GM19328 (cell line): ENCODE results near the gene RUNX3.
"Not testable (repeated sequence)": the region's sequence is repeated elsewhere in the genome, so short reads cannot be mapped to it uniquely, and the experiment has no call there.

Experiments used
- ATAC-seq: cut with Tn5 transposase; IDR thresholded peaks from one replicate; pipeline ENCODE4 v1.9.1; 2021; ENCODE audit warnings: mild to moderate bottlenecking, moderate library complexity; ENCODE audit not compliant: unreplicated experiment

The RUNX3 gene

GRCh38 chr1:24903011-24903461 is 27.0 kb downstream of the RUNX3 start:
- ATAC-seq, result no peak

DNA sequence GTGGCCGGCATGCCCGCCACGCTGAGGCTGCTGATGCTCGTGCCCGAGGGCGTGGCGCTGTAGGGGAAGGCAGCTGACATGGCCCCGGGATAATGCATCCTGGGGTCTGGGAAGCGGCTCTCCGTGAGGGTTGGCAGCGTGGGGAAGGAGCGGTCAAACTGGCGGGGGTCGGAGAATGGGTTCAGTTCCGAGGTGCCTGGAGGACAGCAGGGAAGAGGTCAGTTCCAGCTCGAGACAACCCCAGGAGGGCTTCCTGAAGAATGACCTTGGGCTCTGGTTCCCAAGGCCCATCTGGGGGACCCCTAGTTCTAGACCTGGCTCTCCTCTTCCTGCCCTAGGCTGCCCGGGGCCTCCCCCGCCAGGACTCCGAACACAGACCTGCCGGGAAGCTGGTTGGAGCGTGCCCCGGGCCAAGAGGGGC is 27.6 kb downstream of the RUNX3 start:
- ATAC-seq, result no peak

- ATAC-seq, result no peak
Observed at GRCh38 chr1:24901791-24902470, 28.1 kb downstream of the RUNX3 start.

DNA sequence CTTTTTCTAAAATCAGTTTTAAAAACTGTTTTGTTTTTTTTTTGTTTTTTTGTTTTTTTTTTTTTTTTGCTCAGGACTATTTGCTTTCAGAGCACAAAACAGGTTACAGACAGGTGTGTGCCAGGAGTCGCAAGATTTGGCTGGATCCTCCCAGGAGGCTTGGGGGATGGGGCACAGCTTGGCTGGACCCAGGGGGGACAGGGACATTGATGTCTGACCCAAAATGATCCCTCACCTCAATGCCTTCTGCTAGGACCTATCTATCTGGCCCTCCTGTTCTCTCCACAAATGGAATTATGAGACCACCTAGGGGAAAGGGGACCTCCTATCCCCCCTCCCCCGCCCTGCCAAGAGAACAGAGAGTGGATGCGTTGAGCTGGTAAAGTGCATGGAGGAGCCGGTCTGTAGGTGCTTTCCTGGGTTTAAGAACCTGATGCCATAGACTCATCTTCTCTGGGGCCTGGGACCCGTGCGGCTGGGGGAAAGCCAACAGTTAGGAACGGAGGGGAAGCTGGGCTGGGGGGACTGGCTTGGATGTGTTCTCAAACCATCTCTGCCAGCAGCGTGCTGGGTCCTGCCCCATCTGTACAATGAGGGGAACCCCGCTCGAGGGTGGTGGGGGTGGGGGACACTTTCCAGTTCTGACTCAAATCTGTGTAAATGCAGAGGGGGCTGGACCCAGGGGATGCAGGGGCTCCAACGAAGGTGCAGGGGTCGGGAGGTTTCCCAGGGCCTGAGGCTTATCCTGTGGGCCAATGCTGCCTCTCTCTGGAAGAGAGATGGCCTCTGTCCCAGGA is 28.9 kb downstream of the RUNX3 start:
- ATAC-seq, result no peak

GRCh38 chr1:24900486-24900849 is 29.6 kb downstream of the RUNX3 start:
- ATAC-seq, result no peak

DNA sequence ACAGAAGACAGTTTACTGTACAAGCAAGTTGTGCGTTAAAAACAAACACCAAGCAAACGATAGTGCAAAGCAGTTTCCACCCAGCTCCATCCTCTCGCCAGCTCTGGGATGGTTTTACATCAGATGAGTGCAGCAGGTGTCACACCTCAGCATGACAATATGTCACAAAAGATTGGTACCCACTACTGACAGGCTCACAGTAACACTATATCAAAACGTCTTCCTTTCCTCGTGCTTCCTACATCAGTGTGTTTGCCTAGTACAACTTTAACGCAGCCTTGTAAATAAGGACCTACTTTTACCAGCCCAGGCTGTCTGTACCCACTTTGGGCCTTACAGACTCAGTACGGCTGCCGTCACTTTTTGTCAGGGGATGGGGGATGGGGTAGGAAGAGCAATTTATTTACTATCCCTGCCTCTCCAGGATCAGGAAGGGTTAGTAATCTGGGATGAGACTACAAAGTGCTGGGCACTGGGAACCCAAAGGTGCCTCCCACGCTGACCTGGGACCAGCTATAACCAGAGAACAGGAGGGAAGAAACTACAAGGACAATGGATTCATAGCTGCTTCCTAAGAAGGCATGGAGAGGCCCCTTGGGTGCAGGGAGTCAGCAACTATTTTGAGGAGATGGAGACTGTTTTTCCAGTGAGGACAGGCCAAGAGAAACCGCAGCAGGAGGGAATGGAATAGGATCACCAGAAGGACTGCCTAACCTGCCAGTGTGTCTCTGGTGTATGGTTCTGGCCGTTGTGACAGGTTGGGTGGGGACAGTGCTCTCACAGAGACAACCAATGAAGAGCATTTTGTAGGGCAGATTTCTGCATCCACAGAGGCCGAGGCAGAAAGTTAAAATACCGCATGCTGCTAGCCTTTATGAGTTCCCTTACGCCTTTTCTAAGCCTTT is 30.2 kb downstream of the RUNX3 start:
- ATAC-seq, result no peak

- no peak for ATAC-seq
Observed at GRCh38 chr1:24898909-24899439, 31.1 kb downstream of the RUNX3 start.

DNA sequence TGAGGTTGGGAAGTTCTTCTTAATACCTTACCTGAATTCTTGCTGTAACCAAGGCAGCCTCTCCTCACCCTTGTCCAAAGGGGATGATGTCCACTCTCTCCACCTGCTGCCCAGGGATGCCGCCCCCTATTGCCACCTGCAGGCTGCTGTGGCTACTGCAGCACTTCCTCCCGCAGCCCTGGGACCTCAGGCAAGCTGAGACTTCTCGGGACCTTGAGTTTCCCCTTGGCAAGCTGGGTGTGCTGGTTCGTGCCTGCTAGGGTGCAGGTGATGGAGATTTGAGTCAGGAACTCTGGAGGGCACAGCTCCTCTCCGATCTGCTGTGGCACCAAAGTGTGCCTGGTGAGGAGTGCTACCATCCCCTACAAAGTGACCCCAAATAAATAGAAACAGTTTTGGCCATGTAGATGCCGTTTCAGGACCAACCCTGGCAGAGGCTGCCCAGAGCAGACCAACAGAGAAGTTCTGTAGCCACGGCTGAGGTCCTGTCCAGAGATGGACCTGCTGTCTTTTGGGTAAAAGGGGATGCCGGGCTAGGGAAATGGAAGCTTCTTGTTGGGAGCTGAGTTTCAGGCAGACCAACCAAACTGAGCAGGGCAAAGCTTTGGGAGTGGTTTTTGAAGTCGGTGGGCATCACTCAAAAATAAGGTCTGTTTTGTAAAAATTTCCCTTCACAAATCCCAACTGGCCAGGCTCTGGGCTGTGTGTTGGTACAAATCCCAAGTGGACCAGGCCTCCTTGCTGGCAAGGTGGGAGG is 31.7 kb downstream of the RUNX3 start:
- no peak for ATAC-seq

DNA sequence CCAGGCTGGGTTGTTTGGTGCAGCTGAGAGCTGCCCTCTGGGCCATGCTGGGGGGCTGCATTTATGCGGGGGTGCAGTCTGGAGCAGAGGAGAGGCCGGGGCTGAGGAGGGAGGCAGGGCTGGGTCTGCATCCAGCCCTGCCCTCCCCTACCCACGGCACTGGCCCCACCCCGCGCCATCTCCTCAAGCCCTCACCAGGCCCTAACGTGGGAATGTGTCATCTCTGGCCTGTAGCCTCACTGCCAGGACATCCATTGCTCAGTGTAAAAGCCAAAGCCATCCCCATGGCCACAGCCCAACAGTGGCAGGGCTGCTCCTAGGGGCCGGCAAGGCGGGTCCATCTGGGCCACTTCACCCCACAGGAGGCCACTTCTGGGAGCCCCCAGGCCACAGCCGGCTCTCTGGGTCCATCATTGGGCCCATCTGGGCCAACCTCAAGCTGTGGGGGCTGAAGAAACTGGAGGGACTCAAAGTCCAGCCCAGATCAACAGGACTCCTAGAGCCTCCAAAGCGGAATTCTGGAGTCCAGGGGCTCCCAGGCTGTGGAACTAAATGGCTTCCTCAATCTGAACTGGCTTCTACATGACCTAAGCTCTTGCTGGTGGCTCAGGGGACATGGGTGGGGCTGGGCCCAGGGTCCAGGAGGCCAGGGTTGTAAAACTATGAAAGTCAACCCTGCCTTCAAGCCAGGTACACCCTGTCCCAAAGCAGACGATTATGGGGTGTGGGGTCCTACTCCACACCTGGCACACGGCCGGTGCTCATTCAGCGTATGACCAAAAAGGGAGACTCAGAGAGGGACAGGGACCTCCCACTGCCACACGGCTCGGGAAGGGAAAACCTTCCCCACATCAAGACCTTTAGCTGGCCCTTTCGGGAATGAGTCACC is 32.6 kb downstream of the RUNX3 start:
- ATAC-seq, result no peak

GRCh38 chr1:24896596-24897262 is 33.3 kb downstream of the RUNX3 start:
- ATAC-seq, result no peak

GRCh38 chr1:24896176-24896575 is 33.9 kb downstream of the RUNX3 start:
- ATAC-seq, result no peak

DNA sequence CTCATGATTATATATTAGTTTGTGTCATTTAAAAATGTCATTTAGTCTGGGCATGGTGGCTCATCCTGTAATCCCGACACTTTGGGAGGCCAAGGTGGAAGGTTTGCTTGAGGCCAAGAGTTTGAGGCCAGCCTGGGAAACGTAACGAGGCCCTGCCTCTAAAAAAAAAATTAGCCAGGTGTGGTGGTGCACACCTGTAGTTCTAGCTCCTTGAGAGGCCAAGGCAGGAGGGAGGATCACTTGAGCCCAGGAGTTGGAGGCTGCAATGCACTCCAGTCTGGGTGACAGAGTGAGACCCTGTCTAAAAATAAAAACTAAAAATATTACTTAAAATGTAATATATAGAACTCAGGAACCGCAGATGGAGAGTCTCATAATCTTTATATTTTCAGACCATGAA is 34.6 kb downstream of the RUNX3 start:
- no peak for ATAC-seq

DNA sequence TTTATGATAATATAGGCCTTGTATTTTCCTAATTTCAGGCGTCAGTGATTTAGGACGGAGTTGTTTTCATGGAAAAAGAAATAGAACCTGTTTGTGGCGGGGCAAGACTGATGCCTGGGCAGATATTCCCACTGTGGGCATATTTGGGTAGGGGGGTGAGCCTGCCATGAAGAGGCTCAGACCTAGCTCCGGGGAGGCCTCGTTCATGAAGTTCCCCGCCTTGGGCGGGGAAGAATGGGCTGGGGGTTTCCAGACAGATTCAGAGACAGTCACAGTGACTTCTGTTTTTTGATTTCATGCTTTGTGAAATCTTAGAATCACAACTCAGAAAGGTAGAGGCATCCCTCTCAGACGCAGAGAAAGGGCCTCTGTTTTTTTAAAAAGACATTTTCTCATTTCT is 36.1 kb downstream of the RUNX3 start:
- no peak for ATAC-seq

GRCh38 chr1:24893431-24893830 is 36.6 kb downstream of the RUNX3 start:
- ATAC-seq, result no peak

DNA sequence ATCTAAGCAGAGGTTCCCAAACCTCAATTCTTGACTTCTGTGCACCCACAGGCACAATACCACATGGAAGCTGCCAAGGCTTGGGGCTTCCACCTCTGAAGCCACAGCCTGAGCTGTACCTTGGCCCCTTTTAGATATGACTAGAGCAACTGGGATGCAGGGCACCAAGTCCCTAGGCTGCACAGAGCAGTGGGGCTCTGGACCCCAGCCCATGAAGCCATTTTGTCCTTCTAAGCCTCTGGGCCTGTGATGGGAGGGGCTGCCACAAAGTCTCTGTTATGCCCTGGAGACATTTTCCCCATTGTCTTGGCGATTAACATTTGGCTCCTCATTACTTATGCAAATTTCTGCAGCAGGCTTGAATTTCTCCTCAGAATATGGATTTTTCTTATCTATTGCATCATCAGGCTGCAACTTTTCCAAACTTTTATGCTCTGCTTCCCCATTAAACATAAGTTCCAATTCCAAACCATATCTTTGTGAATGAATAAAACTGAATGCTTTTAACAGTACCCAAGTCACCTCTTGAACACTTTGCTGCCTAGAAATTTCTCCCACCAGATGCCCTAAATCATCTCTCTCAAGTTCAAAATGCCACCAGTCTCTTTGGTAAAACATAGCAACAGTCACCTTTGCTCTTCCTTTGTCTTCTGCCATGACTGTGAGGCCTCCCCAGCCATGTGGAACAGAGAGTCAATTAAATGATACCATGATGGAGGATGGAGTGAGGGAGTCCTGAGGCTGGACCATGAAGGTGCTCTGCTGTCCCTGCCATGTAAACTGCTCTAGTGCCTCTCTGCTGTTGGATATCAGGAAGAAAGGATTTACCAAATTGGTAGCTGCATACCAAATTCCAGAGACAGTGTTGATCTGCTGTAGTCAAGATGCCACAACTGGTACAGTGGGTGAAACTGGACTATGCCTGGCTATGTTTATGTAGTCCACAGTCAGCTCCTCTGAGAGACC is 37.6 kb downstream of the RUNX3 start:
- ATAC-seq, result no peak

GRCh38 chr1:24891367-24891766 is 38.7 kb downstream of the RUNX3 start:
- ATAC-seq, result not testable (repeated sequence)

DNA sequence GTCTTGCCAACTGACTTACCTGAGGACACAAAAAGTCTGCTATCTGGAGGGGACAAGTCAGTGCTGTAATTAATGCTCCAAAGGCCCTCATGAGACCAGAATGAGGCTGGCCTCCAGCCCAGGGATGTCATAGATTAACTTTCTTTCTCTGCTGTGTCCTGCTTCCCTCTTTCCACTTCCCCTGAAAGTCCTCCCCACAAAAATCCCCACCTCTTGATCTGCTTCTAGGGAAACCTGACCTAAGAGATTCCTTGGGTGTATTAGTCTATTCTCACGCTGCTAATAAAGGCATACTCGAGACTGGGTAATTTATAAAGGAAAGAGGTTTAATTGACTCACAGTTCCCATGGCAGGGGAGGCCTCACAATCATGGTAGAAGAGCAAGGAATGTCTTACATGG is 39.2 kb downstream of the RUNX3 start:
- ATAC-seq, result no peak
